K562 (cell line): Measurements from ENCODE around the gene PSAT1.

Source experiments
- BMI1 ChIP-seq: fragments of 150-350 bp; IDR thresholded peaks from 2 replicates; pipeline ENCODE4 v1.6.1; 2014; ENCODE audit warnings: low read length
- EGR1 ChIP-seq: fragments of 450-650 bp; conservative IDR thresholded peaks from 2 replicates; pipeline ENCODE4 v1.6.1; 2017; ENCODE audit warnings: mild to moderate bottlenecking
- FOXK1 ChIP-seq: sonication (generic); formaldehyde crosslinking; IDR thresholded peaks from 2 replicates; pipeline ENCODE4 v1.8.0; 2022; ENCODE audit warnings: missing genetic modification reagents, mild to moderate bottlenecking, borderline replicate concordance
- HOXB6 ChIP-seq: fragments of 250-450 bp; sonication (Bioruptor Pico); IDR thresholded peaks from 2 replicates; pipeline ENCODE4 v1.5.1; 2022; ENCODE audit warnings: mild to moderate bottlenecking, borderline replicate concordance
- SP1 ChIP-seq: sonication (generic); formaldehyde crosslinking; IDR thresholded peaks from 2 replicates; pipeline ENCODE4 v1.8.1; 2022; ENCODE audit warnings: mild to moderate bottlenecking, missing genetic modification reagents
- ZKSCAN1 ChIP-seq: fragments of 150-350 bp; IDR thresholded peaks from 2 replicates; pipeline ENCODE4 v1.6.1; 2016; ENCODE audit warnings: low read depth, low read length
- ZSCAN29 ChIP-seq: fragments of 450-650 bp; IDR thresholded peaks from 2 replicates; pipeline ENCODE4 v1.6.1; 2017
- TF ChIP-seq, protein P1 (sequence below): fragments of 250-450 bp; sonication (Bioruptor Pico); IDR thresholded peaks from 2 replicates; pipeline ENCODE4 v1.4.0; 2020
- TF ChIP-seq, protein P2 (sequence below): fragments of 200-800 bp; sonication (Bioruptor generic); IDR thresholded peaks from 2 replicates; pipeline ENCODE4 v1.6.1; 2017; ENCODE audit warnings: missing genetic modification characterization, missing compliant biosample characterization
- TF ChIP-seq, protein P3 (sequence below): fragments of 250-450 bp; sonication (Bioruptor Pico); IDR thresholded peaks from 2 replicates; pipeline ENCODE4 v1.8.0; 2022; ENCODE audit warnings: inconsistent platforms

DNA sequence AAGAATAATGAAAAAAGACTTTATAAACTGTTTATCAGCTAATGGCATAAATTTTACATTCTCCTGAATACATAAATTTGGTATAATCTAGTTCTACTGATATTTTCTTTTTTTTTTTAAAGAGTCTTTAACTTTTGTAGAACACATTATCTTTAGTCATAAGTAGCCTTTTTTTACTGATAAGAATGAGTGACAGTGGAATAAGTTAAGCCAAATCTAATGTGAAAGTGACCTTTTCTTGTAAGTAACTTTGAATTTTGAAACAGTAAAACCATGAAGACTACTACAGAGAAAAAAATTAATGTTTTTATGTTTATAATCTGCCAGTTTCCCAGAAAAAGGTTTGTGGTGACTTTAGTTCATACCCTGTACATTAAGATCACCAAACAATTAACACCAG, 47.4 kb upstream of the PSAT1 start:
- TF ChIP-seq, protein P1, sequence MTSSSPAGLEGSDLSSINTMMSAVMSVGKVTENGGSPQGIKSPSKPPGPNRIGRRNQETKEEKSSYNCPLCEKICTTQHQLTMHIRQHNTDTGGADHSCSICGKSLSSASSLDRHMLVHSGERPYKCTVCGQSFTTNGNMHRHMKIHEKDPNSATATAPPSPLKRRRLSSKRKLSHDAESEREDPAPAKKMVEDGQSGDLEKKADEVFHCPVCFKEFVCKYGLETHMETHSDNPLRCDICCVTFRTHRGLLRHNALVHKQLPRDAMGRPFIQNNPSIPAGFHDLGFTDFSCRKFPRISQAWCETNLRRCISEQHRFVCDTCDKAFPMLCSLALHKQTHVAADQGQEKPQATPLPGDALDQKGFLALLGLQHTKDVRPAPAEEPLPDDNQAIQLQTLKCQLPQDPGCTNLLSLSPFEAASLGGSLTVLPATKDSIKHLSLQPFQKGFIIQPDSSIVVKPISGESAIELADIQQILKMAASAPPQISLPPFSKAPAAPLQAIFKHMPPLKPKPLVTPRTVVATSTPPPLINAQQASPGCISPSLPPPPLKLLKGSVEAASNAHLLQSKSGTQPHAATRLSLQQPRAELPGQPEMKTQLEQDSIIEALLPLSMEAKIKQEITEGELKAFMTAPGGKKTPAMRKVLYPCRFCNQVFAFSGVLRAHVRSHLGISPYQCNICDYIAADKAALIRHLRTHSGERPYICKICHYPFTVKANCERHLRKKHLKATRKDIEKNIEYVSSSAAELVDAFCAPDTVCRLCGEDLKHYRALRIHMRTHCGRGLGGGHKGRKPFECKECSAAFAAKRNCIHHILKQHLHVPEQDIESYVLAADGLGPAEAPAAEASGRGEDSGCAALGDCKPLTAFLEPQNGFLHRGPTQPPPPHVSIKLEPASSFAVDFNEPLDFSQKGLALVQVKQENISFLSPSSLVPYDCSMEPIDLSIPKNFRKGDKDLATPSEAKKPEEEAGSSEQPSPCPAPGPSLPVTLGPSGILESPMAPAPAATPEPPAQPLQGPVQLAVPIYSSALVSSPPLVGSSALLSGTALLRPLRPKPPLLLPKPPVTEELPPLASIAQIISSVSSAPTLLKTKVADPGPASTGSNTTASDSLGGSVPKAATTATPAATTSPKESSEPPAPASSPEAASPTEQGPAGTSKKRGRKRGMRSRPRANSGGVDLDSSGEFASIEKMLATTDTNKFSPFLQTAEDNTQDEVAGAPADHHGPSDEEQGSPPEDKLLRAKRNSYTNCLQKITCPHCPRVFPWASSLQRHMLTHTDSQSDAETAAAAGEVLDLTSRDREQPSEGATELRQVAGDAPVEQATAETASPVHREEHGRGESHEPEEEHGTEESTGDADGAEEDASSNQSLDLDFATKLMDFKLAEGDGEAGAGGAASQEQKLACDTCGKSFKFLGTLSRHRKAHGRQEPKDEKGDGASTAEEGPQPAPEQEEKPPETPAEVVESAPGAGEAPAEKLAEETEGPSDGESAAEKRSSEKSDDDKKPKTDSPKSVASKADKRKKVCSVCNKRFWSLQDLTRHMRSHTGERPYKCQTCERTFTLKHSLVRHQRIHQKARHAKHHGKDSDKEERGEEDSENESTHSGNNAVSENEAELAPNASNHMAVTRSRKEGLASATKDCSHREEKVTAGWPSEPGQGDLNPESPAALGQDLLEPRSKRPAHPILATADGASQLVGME = no peak
- TF ChIP-seq, protein P2, sequence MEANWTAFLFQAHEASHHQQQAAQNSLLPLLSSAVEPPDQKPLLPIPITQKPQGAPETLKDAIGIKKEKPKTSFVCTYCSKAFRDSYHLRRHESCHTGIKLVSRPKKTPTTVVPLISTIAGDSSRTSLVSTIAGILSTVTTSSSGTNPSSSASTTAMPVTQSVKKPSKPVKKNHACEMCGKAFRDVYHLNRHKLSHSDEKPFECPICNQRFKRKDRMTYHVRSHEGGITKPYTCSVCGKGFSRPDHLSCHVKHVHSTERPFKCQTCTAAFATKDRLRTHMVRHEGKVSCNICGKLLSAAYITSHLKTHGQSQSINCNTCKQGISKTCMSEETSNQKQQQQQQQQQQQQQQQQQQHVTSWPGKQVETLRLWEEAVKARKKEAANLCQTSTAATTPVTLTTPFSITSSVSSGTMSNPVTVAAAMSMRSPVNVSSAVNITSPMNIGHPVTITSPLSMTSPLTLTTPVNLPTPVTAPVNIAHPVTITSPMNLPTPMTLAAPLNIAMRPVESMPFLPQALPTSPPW (CRISPR knock-in tag) = no peak
- TF ChIP-seq ZSCAN29 (no peak), HOXB6 (CRISPR knock-in tag) (no peak), FOXK1 (CRISPR knock-in tag) (no peak), SP1 (no peak), EGR1 (no peak), ZKSCAN1 (no peak), BMI1 (no peak)
- TF ChIP-seq, protein P3, sequence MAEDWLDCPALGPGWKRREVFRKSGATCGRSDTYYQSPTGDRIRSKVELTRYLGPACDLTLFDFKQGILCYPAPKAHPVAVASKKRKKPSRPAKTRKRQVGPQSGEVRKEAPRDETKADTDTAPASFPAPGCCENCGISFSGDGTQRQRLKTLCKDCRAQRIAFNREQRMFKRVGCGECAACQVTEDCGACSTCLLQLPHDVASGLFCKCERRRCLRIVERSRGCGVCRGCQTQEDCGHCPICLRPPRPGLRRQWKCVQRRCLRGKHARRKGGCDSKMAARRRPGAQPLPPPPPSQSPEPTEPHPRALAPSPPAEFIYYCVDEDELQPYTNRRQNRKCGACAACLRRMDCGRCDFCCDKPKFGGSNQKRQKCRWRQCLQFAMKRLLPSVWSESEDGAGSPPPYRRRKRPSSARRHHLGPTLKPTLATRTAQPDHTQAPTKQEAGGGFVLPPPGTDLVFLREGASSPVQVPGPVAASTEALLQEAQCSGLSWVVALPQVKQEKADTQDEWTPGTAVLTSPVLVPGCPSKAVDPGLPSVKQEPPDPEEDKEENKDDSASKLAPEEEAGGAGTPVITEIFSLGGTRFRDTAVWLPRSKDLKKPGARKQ (CRISPR knock-in tag) = no peak
